GM18498 (cell line): ENCODE results near the gene RAB29.

ENCODE experiments used
- ATAC-seq: cut with Tn5 transposase; IDR thresholded peaks from one replicate; pipeline ENCODE4 v1.9.1; 2021; ENCODE audit warnings: mild to moderate bottlenecking, moderate library complexity; ENCODE audit not compliant: unreplicated experiment

The RAB29 gene

GRCh38 chr1:205775015-205775716 is at the start of gene RAB29:
Gene RAB29 (minus strand): TSS chr1:205775482. CDS start chr1:205774956, 526 bp downstream.
- ATAC-seq: peak; percentile 84

- ATAC-seq: no peak
These were observed 48.9 kb upstream of the RAB29 start for GRCh38 chr1:205824180-205824579.

GRCh38 chr1:205823260-205823659 is 48.0 kb upstream of the RAB29 start:
- ATAC-seq: peak; percentile 40

- ATAC-seq: no peak
These were observed 47.1 kb upstream of the RAB29 start for GRCh38 chr1:205822397-205822796.

- ATAC-seq: no peak
These were observed 42.7 kb upstream of the RAB29 start for GRCh38 chr1:205817988-205818387.

- no peak for ATAC-seq
These were observed 42.1 kb upstream of the RAB29 start for GRCh38 chr1:205817364-205817763.

GRCh38 chr1:205813755-205814058 is 38.4 kb upstream of the RAB29 start:
- no peak for ATAC-seq

- peak; percentile 94 for ATAC-seq
These were observed 37.8 kb upstream of the RAB29 start, which contains the start of gene SLC41A1 for GRCh38 chr1:205812878-205813754. Gene SLC41A1 (minus strand): TSS chr1:205813198. CDS start chr1:205810441, 2,757 bp downstream.

- ATAC-seq: peak; percentile 5
These were observed 37.1 kb upstream of the RAB29 start for GRCh38 chr1:205812271-205812877.

GRCh38 chr1:205811660-205812059 is 36.4 kb upstream of the RAB29 start:
- no peak for ATAC-seq

- no peak for ATAC-seq
These were observed 35.3 kb upstream of the RAB29 start for GRCh38 chr1:205810448-205811157.

GRCh38 chr1:205809942-205810345 is 34.7 kb upstream of the RAB29 start:
- ATAC-seq: no peak

GRCh38 chr1:205809469-205809868 is 34.2 kb upstream of the RAB29 start:
- no peak for ATAC-seq

- ATAC-seq: no peak
These were observed 29.9 kb upstream of the RAB29 start for GRCh38 chr1:205805082-205805711.

- no peak for ATAC-seq
These were observed 29.3 kb upstream of the RAB29 start for GRCh38 chr1:205804605-205805004.

- no peak for ATAC-seq
These were observed 28.7 kb upstream of the RAB29 start for GRCh38 chr1:205803986-205804385.

GRCh38 chr1:205802060-205802459 is 26.8 kb upstream of the RAB29 start:
- no peak for ATAC-seq

- no peak for ATAC-seq
These were observed 25.9 kb upstream of the RAB29 start for GRCh38 chr1:205800981-205801703.

- ATAC-seq: no peak
These were observed 25.1 kb upstream of the RAB29 start for GRCh38 chr1:205800427-205800826.

GRCh38 chr1:205798577-205798976 is 23.3 kb upstream of the RAB29 start:
- ATAC-seq: no peak
